ENCODE data around the gene CDC42EP1. TPM values are rescaled to one million over a fixed set of nuclear protein-coding genes. Genes with fewer than 3 reads are reported as not detected.

Gene CDC42EP1
- total RNA-seq, 1 donor from 2014 or later: 52.6 TPM

DNA sequence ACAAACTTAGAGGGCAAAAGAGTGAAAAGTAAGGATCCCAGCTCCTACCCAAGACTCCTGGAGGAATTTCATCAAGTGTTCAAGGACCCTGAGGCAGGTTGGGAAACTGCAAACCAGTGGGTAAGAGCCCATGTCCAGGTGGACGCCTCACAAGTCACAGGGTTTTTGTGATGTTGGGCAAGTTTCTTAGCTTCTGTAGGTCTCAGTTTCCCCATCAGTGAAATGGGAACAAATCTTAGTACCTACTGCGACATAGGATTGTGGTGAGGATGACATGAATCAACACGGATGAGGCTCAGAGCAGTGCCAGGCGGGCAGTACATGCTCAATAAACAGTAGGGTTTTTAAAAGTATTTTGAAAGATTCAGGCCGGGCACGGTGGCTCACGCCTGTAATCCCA, 17.3 kb upstream of the CDC42EP1 start:
- Mint-ChIP-seq H3K4me3 (ENCODE audit: low read depth) (no peak overlapping the region), H3K27ac (no peak overlapping the region), H3K27me3 (no peaks in the 10 kb centered on the region), H3K36me3 (ENCODE audit: insufficient read depth) (no peaks in the 10 kb centered on the region), H3K4me1 (ENCODE audit: low read depth) (peaks cover 39% of the 10 kb centered on the region), H3K9me3 (ENCODE audit: low read depth) (no peaks in the 10 kb centered on the region)
- DNase-seq (ENCODE audit: low spot score, unreplicated experiment): no peak
- TF ChIP-seq, protein P1, sequence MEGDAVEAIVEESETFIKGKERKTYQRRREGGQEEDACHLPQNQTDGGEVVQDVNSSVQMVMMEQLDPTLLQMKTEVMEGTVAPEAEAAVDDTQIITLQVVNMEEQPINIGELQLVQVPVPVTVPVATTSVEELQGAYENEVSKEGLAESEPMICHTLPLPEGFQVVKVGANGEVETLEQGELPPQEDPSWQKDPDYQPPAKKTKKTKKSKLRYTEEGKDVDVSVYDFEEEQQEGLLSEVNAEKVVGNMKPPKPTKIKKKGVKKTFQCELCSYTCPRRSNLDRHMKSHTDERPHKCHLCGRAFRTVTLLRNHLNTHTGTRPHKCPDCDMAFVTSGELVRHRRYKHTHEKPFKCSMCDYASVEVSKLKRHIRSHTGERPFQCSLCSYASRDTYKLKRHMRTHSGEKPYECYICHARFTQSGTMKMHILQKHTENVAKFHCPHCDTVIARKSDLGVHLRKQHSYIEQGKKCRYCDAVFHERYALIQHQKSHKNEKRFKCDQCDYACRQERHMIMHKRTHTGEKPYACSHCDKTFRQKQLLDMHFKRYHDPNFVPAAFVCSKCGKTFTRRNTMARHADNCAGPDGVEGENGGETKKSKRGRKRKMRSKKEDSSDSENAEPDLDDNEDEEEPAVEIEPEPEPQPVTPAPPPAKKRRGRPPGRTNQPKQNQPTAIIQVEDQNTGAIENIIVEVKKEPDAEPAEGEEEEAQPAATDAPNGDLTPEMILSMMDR (IDR thresholded peaks at IDR 0.05; ENCODE audit: unreplicated experiment): no peak

- peaks cover 35% of the 10 kb centered on the region for H3K4me1 Mint-ChIP-seq (ENCODE audit: low read depth)
- no peaks in the 10 kb centered on the region for H3K9me3 Mint-ChIP-seq (ENCODE audit: low read depth)
- DNase-seq (ENCODE audit: low spot score, unreplicated experiment): peak; percentile 56
- TF ChIP-seq, protein P1 (IDR thresholded peaks at IDR 0.05; ENCODE audit: unreplicated experiment): peak; percentile 70
- H3K36me3 Mint-ChIP-seq (ENCODE audit: insufficient read depth): no peaks in the 10 kb centered on the region
- H3K27me3 Mint-ChIP-seq: no peaks in the 10 kb centered on the region
- peak overlapping the region; percentile 7 for H3K4me3 Mint-ChIP-seq (ENCODE audit: low read depth)
- peak overlapping the region; percentile 96 for H3K27ac Mint-ChIP-seq
Measured at GRCh38 chr22:37544955-37545702, 15.2 kb upstream of the CDC42EP1 start.

- Mint-ChIP-seq H3K9me3 (ENCODE audit: low read depth) (no peaks in the 10 kb centered on the region), H3K36me3 (ENCODE audit: insufficient read depth) (no peaks in the 10 kb centered on the region), H3K4me1 (ENCODE audit: low read depth) (peaks cover 29% of the 10 kb centered on the region), H3K4me3 (ENCODE audit: low read depth) (peak overlapping the region; percentile 33), H3K27me3 (no peaks in the 10 kb centered on the region), H3K27ac (peak overlapping the region; percentile 96)
- DNase-seq (ENCODE audit: low spot score, unreplicated experiment): peak; percentile 44
- TF ChIP-seq, protein P1 (IDR thresholded peaks at IDR 0.05; ENCODE audit: unreplicated experiment): no peak
Measured at GRCh38 chr22:37545703-37546436, 14.4 kb upstream of the CDC42EP1 start.

GRCh38 chr22:37546437-37547250, 13.6 kb upstream of the CDC42EP1 start:
- Mint-ChIP-seq H3K36me3 (ENCODE audit: insufficient read depth) (no peaks in the 10 kb centered on the region), H3K27me3 (no peaks in the 10 kb centered on the region), H3K4me1 (ENCODE audit: low read depth) (peaks cover 33% of the 10 kb centered on the region), H3K9me3 (ENCODE audit: low read depth) (no peaks in the 10 kb centered on the region), H3K27ac (peak overlapping the region; percentile 12), H3K4me3 (ENCODE audit: low read depth) (no peak overlapping the region)
- no peak for DNase-seq (ENCODE audit: low spot score, unreplicated experiment)
- TF ChIP-seq, protein P1 (IDR thresholded peaks at IDR 0.05; ENCODE audit: unreplicated experiment): no peak

- no peak for DNase-seq (ENCODE audit: low spot score, unreplicated experiment)
- TF ChIP-seq, protein P1 (IDR thresholded peaks at IDR 0.05; ENCODE audit: unreplicated experiment): no peak
- Mint-ChIP-seq H3K27me3 (no peaks in the 10 kb centered on the region), H3K27ac (peak overlapping the region; percentile 74), H3K4me3 (ENCODE audit: low read depth) (no peak overlapping the region), H3K4me1 (ENCODE audit: low read depth) (peaks cover 33% of the 10 kb centered on the region), H3K36me3 (ENCODE audit: insufficient read depth) (no peaks in the 10 kb centered on the region), H3K9me3 (ENCODE audit: low read depth) (no peaks in the 10 kb centered on the region)
Measured at GRCh38 chr22:37547251-37547741, 13.0 kb upstream of the CDC42EP1 start.

Measured in progenitor cell of endocrine pancreas (in vitro differentiated cells).